Effector CD8-positive, alpha-beta T cell (primary cell): Measurements from ENCODE around the gene SYNGR4.

Experiments
- DNase-seq: peaks from one replicate; lab custom pipeline; 2025; lab: John Stamatoyannopoulos, UW

SYNGR4 gene

DNA sequence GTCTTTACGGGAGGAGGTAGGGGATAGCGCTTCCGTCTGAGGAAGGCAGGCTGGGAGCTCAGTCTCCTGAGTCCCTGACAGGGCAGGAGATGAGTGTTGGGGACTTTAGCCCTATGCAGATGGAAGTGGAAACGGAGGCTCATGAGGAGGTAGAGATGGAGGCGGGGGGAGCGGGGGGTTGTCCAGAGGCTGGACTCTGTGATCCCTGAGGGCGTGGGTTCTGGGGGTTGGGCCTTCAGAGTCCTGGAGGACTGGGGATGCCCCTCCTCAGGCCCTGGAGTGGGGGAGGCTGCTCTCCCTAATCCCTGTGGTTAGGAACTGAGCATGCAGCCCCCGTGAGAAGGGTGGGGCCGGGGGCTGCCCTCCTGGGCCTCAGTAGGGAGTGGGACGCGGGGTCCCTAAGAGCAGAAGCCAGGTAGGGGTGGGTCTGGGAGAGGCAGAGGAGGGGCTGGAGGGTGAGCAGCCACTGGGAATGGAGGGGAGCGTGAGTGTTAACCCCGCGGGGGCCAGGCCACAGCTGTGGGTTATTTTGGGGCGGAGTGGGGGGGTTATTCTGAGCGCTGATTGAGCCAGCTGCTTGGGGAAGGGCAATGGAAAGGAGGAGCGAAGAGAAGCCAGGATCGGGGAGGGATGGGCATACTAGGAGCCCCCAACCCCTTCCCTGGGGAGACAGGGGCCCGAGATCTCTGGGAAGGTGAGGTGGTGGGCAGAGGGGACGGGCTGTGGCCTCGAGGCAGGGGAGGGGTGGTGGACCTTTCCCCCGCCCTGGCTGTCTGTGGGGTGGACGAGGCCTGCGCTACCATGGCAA is 32.1 kb downstream of the SYNGR4 start:
- DNase-seq, result no peak

DNA sequence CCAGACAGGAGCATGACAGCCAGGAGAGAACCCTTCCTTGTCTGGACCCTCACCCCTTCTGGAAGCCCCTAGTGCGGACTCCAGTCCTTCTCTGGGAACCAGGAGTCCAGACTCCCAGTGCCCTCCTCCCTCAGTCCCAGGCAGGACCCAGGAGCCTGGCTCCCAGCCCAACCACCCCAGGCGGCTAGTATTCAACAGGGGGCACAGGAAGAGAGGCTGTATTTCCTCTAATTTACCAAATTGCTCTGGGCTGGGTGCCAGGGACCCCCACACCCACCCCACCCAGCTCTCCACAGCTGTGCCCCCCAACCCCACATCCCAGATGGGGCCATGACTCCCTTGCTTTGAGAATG is 32.6 kb downstream of the SYNGR4 start:
- no peak for DNase-seq

DNA sequence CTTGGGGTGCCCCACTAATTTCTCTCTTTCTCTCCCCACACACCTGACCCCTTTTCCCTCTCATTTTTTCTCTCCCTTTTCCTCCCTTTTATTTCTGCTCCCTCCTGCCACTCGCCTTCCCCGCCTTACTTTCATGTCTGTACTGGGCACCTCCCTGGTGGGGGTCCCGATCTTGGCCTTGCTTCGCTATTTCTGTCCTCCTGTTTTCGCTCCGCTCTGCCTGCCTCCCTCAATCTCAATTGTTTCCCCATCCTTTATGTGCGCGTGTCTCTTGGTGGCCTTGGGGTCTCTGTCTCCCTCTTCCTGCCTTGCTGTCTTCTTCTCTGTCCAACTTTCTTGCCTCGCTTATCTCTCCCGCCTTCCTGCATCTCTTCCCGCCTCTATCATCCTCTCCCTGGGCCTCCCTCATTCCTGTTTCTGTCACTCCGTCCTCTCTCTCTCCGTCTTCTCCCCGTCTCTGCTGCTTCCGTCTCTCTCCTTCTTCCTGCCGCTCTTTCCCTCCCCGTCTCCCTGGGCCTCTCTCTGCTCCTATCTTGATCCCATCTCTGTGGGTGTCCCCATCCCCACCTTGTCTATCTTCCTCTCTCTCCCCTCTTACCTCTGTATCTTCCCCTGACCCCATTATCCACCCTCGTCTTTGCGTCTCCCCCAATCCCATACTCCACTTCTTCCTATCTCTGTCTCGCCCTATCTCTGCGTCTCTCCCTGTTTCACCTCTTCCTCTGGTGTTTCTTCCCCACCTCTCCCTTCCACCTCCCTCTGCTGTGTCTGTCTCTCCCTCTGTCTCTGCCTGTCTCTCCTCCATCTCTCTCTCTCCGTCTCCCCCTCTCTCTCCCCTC is 33.3 kb downstream of the SYNGR4 start:
- no peak for DNase-seq

DNA sequence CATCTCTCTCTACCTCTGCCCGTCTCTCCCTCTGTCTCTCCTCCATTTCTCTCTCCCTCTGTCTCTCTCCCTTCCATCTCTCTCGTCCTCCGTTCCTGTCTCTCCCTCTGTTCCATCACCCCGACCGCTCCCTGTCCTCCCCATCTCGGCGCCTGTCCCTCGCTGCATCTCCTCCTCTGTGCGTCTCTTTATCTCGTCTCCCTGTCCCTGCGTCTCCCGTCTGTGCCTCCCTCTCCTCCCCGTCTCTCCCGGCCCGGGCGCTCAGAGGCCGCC is 33.9 kb downstream of the SYNGR4 start:
- no peak for DNase-seq

DNA sequence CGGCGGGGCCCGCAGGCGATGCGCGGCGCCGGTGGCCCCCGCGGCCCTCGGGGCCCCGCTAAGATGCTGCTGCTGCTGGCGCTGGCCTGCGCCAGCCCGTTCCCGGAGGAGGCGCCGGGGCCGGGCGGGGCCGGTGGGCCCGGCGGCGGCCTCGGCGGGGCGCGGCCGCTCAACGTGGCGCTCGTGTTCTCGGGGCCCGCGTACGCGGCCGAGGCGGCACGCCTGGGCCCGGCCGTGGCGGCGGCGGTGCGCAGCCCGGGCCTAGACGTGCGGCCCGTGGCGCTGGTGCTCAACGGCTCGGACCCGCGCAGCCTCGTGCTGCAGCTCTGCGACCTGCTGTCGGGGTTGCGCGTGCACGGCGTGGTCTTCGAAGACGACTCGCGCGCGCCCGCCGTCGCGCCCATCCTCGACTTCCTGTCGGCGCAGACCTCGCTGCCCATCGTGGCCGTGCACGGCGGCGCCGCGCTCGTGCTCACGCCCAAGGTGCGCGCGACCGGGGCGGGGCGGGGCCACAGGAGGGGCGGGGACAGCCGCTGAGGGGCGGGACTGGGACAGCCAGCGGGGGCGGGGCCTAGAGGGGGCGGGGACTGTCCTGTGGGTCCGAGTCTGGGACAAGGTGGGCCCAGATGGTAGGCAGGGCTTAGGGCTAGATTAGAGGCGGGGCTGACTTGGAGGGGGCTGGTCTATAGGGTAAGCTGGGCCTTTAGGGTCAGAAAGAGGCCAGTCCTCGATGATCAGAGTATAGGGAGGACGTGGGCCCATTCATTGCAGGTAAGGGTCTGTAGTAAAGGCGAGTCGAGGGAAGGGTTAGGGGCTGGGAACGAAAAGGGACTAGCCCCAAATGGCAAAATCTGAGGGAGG is 34.4 kb downstream of the SYNGR4 start:
- DNase-seq, result peak; percentile 71

DNA sequence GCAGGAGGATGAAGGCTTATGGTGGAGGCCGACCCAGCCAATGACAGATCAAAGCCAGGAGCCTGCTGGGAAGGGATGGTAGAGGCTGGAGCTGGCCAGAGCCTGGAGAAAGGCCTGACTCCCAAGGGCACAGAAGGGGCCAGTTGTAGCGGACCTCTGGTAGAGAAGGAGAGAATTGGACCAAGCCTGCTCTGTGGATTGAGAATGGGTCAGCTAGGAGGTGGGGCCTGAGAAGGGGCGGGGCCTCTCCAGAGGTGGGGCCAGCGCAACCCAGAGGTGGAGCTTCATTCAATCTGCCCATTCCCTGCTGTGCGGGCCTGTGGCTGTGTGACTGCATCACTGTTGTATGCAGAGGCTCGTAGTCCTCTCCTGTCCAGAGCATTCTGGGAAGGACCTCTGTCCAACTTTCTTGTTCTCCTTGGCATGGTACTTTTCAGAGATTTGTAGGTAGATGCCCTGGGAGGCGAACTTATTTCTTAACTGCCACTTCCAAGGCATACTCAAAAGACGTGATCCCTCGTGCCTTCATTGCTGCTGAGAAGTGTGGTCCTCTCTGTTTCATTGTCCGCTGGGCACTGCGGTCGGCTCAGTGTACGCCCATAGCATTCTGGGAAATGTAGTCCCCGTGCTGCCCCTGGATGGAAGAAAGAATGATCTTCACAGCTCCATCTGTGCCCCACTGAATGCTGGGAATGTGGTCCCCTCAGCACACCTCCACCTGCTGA is 36.0 kb downstream of the SYNGR4 start:
- DNase-seq, result no peak

DNA sequence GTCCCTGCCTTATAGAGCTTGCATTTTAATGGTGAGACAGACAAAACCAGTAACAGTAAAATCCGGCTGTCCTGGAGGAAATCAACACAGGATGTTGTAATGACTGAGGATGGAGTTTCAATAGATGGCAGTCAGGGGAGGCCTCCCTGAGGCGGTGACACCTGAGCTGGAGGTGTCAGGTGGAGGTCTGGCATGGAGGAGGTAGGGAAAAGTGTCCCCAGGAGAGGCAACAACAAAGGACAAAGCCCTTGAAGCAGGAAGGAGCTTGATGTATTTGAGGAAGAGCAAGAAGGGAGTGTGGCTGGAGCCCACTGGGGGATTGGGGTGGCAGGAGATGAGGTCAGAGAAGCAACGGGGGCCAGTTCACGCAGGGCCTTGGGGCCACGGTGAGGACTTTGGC is 37.1 kb downstream of the SYNGR4 start:
- DNase-seq, result no peak

DNA sequence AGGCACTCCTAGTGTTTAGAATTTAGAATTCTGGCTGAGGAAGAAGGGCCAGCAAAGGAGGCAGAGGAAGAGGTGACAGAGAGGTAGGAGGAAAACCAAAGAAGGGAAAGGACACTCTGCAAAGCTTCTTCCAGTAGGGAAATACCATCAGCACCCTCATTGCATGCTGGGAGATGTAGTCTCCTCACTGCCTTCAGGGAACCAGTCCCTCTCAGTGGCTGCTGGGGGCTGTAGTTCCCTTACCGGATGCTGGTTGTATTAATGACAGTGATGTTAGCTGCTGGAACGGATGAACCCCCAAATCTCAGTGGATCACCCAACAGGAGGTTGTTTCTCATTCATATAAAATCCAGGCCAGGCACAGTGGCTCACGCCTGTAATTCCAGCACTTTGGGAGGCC is 39.4 kb downstream of the SYNGR4 start:
- DNase-seq, result no peak

DNA sequence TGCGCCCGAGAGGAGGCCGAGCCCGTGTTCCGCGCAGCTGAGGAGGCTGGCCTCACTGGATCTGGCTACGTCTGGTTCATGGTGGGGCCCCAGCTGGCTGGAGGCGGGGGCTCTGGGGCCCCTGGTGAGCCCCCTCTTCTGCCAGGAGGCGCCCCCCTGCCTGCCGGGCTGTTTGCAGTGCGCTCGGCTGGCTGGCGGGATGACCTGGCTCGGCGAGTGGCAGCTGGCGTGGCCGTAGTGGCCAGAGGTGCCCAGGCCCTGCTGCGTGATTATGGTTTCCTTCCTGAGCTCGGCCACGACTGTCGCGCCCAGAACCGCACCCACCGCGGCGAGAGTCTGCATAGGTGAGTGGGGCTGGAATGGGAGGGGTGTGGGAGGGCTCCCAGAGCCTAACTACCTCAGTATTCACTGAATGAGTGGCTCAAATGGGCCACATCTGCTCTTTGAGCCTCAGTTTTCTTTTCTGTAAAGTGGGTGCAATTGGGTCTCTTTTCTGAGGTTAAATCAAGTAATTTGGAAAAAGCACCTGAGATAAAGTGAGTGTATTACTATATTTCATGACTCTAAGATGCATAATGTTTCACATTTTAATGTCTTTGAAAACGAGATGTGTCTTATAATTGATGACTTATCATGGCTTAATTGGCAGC is 41.0 kb downstream of the SYNGR4 start:
- no peak for DNase-seq

DNA sequence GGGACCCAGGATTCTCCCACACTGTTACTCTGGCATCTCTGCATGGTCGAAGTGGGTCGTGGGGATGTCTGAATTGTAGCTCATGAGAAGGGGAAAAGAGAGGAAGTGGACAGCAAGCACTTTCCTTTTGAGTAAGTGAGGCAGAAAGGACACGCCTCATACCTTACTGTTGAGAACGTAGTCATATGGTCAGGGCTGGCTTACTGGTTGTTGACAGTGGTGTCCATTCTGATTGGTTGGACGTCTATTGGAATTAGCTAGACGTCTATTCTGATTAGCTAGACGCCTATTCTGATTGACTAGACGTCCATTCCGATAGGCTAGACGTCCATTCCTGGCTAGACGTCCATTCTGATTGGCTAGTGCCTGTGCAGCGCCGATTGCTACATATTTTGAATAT is 41.7 kb downstream of the SYNGR4 start:
- DNase-seq, result no peak

DNA sequence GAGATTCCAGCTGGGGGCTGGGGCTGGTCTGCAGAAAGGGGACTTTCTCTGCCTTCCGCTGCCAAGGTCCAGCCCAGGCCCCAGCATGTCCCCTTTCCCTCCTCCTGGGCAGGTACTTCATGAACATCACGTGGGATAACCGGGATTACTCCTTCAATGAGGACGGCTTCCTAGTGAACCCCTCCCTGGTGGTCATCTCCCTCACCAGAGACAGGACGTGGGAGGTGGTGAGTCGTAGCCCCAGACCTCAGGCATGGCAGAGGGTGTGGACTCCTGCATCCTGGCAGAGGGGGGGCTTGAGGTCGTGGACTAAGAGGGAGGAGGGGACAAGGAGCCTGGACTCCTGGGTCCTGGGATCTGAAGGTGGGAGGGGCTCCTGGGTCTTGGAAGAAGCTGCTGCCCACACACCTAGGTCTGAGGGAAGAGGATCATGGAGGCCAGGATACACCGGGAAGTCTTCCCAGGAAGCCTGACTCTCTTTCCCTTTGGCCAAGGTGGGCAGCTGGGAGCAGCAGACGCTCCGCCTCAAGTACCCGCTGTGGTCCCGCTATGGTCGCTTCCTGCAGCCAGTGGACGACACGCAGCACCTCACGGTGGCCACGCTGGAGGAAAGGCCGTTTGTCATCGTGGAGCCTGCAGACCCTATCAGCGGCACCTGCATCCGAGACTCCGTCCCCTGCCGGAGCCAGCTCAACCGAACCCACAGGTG is 49.9 kb downstream of the SYNGR4 start:
- DNase-seq, result no peak

DNA sequence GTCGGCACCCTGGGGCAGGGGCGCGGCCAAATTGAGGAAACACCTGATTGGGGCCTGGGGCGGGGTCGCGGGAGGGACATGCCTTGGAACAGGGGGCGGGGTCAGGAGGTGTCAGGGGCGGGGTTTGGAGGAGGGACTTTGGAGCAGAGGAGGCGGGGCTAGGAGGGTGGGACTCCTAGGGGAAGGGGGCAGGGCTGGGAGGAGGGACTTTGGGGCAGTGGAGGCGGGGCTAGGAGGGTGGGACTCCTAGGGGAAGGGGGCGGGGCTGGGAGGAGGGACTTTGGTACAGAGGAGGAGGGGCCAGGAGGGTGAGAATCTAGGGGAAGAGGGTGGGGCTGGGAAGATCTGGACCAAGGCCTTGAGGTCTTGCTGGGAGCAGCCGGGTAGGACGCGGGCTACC is 51.2 kb downstream of the SYNGR4 start:
- DNase-seq, result peak; percentile 63

DNA sequence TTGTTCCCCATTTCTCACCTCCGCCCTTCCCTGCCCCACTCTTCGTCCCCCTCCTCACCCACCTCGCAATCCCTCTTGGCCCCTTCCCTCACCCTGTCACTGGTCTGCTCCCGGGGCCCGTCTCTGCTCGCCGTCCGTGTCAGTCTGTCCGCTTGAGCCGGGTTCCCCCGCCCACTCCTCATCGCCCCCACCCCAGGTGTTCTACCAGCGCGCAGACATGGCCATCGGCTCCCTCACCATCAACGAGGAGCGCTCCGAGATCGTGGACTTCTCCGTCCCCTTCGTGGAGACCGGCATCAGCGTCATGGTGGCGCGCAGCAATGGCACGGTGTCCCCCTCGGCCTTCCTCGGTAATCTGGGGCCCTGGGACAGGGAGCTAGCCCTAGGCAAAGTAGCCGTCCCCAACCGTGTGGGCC is 51.6 kb downstream of the SYNGR4 start:
- no peak for DNase-seq

DNA sequence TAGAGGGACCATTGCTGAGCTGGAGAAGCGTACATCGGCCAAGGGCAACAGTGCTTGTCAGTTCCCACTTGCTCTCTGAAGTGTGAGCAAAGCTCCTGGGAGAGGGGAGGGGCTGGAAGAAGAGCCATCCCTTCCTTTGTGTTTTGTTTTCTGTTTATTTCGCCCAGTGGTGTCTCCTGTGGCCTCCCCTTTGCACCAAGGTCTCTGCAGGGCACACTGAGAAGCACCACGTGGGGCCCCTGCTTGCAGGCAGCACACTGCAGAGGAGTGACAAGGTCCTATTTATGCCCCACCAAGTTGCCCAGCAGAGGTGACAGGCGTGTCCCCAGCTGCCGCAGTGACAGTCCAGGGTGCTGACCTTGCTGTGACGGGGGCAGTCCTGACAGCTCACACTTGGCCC is 53.3 kb downstream of the SYNGR4 start:
- DNase-seq, result no peak

DNA sequence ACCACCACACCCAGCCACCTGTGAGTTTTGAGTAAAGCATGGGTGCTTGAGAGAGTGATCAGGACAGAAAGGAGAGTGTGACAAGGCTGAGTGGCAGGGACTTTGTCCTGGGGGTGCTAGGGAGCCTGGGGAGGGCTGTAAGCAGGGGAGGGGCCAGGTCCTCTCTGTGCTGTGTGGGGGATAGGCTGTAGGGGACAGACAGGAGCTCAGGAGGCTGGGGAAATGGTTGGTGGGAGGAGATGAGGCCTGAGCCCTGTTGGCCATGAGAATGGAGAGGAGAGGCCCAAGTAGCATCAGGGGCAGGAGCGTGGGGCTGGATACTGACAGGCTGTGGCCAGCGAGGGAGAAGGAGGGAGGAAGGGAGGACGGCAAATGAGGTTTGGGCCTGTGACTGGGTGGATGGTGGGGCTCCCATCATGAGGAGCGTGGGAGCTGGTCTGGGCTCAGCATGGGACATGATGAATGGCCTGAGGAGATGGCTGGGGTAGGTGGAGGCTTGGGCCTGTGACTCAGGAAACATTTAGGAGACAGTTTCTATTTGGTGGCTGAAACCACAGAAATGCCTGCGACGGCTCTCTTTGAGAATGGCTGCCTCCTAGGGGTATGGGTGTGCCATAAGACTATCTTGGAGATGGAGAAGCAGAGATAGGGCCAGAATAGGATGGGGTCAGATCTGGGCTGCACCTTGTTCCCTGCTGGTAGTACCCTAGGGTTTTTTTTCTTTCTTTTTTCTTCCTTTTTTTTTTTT is 54.3 kb downstream of the SYNGR4 start:
- DNase-seq, result no peak

DNA sequence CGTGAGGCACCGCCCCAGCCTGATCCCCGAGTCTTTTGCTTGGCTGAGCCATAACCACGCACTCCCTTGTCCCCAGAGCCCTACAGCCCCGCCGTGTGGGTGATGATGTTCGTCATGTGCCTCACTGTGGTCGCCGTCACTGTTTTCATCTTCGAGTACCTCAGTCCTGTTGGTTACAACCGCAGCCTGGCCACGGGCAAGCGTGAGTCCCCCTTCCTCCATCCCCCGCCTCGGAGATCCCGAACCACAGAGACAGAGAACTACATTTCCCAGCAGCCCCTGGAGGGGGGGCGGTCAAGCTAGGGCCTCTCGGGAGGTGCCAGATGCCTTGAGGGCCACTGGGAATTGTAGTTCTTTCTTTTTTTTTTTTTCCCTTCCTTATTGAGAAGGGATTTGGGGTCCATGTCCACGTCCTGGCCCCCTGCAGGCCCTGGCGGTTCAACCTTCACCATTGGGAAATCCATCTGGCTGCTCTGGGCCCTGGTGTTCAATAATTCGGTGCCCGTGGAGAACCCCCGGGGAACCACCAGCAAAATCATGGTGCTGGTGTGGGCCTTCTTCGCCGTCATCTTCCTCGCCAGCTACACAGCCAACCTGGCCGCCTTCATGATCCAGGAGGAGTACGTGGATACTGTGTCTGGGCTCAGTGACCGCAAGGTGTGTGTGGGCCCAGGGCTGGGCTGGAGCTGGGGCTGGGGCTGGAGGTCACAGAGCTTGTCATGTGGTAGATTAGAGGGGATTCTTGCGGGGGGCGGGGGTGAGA is 55.2 kb downstream of the SYNGR4 start:
- DNase-seq, result peak; percentile 43

DNA sequence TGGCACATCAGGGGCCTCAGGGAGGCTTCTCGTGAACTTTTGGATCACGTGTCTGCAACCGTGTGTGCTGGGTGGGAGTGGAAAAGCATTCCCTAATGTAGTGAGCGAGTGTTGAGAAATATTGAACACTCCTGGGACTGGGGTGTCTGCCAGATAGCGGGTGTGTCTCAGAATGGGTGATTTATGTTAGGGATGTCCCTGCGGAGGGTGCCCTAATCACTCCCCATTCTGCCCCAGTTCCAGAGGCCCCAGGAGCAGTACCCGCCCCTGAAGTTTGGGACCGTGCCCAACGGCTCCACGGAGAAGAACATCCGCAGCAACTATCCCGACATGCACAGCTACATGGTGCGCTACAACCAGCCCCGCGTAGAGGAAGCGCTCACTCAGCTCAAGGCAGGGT is 57.4 kb downstream of the SYNGR4 start:
- no peak for DNase-seq

DNA sequence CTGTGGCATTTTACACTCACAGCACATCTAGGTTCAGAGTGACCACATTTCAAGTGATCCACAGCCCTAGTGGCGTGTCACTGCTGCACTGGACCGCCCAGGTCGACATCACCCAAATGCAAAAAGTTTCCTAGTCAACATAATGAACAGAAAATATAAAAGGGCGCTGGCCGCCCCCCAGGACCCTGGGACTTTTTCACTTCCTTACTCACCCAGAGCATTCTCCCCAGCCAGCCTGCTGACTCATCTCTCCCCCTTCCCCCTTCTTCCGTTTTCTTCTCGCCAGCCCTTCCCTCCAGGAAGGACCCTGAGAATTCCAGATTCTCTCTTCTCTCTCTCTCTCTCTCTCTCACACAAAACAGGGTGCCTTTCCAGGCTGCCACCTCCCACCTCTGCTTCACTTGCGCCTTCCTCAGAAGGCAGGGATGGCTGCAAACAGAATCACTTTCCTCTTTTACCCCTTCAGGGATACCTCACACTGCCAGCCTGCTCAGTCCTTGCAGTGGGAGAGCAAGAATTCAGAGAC is 60.6 kb downstream of the SYNGR4 start:
- no peak for DNase-seq
